T-helper 22 cell (primary cell): ENCODE results near the gene EARS2.
A peak's percentile ranks its signal among the peaks of the same experiment; 100 is the strongest.
"Not testable (repeated sequence)": the region's sequence is repeated elsewhere in the genome, so short reads cannot be mapped to it uniquely, and the experiment has no call there.

ENCODE experiments used
- DNase-seq: peaks from one replicate; pipeline ENCODE4 v3.0.0-alpha.2; 2020; ENCODE audit warnings: low read depth

Gene EARS2

GRCh38 chr16:23505671-23506605, 51.2 kb downstream of the EARS2 start:
- DNase-seq: no peak

- DNase-seq: no peak
These were observed 51.9 kb downstream of the EARS2 start for GRCh38 chr16:23505180-23505665.

- DNase-seq: peak; percentile 49
These were observed 52.5 kb downstream of the EARS2 start for GRCh38 chr16:23504453-23505179.

- DNase-seq: no peak
These were observed 53.1 kb downstream of the EARS2 start for GRCh38 chr16:23504076-23504452.

- no peak for DNase-seq
These were observed 54.7 kb downstream of the EARS2 start for GRCh38 chr16:23502466-23502865.

GRCh38 chr16:23501291-23501690, 55.9 kb downstream of the EARS2 start:
- no peak for DNase-seq

GRCh38 chr16:23500862-23501225, 56.3 kb downstream of the EARS2 start:
- DNase-seq: no peak

- no peak for DNase-seq
These were observed 56.8 kb downstream of the EARS2 start for GRCh38 chr16:23500212-23500861.

GRCh38 chr16:23499801-23500200, 57.3 kb downstream of the EARS2 start:
- no peak for DNase-seq

- no peak for DNase-seq
These were observed 58.3 kb downstream of the EARS2 start for GRCh38 chr16:23498863-23499262.

GRCh38 chr16:23497543-23497868, 59.6 kb downstream of the EARS2 start:
- DNase-seq: no peak

GRCh38 chr16:23496821-23497542, 60.2 kb downstream of the EARS2 start:
- DNase-seq: no peak

- no peak for DNase-seq
These were observed 61.5 kb downstream of the EARS2 start for GRCh38 chr16:23495671-23496070.

- DNase-seq: no peak
These were observed 63.0 kb downstream of the EARS2 start for GRCh38 chr16:23494188-23494587.

GRCh38 chr16:23491490-23492391, 65.4 kb downstream of the EARS2 start:
- no peak for DNase-seq

- no peak for DNase-seq
These were observed 70.7 kb downstream of the EARS2 start for GRCh38 chr16:23486480-23486879.

- no peak for DNase-seq
These were observed 71.3 kb downstream of the EARS2 start for GRCh38 chr16:23485841-23486240.

- DNase-seq: no peak
These were observed 71.9 kb downstream of the EARS2 start for GRCh38 chr16:23485257-23485614.

GRCh38 chr16:23484510-23485256, 72.5 kb downstream of the EARS2 start:
- no peak for DNase-seq

- DNase-seq: not testable (repeated sequence)
These were observed 73.7 kb downstream of the EARS2 start for GRCh38 chr16:23483492-23483891.
